HG03442 (cell line): ENCODE data around the gene RNF148.

ENCODE experiments used
- ATAC-seq: cut with Tn5 transposase; IDR thresholded peaks from one replicate; pipeline ENCODE4 v1.9.1; 2021; ENCODE audit warnings: mild to moderate bottlenecking, moderate library complexity; ENCODE audit not compliant: unreplicated experiment

The RNF148 gene, protein sequence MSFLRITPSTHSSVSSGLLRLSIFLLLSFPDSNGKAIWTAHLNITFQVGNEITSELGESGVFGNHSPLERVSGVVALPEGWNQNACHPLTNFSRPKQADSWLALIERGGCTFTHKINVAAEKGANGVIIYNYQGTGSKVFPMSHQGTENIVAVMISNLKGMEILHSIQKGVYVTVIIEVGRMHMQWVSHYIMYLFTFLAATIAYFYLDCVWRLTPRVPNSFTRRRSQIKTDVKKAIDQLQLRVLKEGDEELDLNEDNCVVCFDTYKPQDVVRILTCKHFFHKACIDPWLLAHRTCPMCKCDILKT

GRCh38 chr7:122702872-122703510 is at the start of gene RNF148:
TSS of gene RNF148 (minus strand) at chr7:122702922. CDS start at chr7:122702750, 172 bp downstream.
- no peak for ATAC-seq

GRCh38 chr7:122750389-122750788 is 47.7 kb upstream of the RNF148 start:
- ATAC-seq: no peak

DNA sequence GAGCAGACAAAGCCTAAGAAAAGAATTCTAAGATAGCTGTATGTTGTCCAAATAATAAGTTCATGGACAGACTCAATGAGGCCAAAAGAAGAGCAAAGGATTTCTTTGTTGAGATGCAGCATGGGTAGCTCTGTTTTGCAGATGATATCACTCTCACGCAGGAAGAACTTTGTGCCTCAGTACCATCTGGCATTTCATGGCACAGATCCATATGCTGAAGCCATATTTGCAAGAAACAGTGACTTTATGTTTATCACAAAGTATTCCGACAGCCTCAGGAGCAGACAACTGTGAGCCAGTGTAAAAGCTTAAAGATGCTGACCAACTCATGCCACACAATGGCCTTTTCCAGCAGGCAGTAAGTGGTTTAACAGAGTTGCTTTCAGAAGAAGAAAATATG is 45.5 kb upstream of the RNF148 start:
- no peak for ATAC-seq

- no peak for ATAC-seq
These were observed 44.2 kb upstream of the RNF148 start for GRCh38 chr7:122746948-122747347.

- ATAC-seq: no peak
These were observed 40.5 kb upstream of the RNF148 start for GRCh38 chr7:122743211-122743610.

DNA sequence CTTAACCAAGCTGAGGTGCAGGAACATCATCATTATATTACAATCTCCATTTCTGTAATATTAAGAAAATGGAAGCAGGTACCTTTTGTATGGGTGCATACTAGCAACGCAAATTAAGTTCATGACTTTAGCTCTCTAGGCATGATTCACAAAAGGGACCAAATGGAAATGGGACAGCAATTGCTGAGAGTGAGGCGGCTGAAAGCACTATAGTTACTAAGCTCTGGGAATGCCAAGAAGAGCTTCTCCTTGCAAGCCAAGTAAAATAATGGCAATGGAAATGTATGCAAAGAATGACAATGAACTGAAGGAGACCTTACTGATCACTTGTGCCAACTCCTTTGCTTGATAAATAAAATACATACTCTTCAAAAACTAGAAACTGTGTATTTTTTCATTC is 36.2 kb upstream of the RNF148 start:
- ATAC-seq: no peak

DNA sequence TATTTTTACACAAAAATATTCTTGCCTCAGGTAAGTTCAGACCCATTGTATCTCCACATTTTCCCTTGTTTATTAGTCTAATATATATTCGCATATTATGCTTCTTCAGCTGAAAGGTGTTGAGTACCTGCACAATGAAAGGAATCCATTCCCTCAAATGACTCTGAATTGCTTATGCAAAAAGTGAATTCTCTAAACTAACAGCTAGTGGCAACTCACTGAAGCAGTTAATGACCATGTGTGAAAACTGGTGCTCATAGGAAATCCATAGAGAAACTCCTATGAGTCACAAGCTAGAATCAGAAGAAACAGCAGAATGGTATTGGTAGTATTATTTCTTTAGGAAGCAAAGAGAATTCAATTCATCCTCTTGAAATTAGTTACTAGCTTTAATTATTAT is 33.5 kb upstream of the RNF148 start:
- ATAC-seq: no peak

DNA sequence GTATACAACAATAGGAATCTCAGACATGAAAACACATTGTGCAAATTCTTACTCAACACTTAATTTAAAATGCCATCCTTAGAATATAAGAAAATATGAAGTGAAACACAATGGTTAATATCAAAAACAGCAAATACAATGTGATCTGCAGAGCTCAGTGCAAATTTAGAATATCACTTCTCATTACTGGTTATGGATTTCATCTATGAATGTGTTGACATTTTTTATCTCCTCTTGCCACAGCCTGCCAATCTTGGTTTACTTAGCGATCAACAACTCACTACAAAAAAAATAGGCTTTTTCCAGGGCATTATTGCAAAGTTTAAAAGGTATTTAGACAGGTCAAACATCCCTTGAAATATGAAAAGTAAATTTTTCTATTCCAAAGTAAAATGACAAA is 25.0 kb upstream of the RNF148 start:
- ATAC-seq: no peak

GRCh38 chr7:122727354-122727753 is 24.6 kb upstream of the RNF148 start:
- no peak for ATAC-seq

- ATAC-seq: no peak
These were observed 24.2 kb upstream of the RNF148 start for GRCh38 chr7:122726881-122727280.

DNA sequence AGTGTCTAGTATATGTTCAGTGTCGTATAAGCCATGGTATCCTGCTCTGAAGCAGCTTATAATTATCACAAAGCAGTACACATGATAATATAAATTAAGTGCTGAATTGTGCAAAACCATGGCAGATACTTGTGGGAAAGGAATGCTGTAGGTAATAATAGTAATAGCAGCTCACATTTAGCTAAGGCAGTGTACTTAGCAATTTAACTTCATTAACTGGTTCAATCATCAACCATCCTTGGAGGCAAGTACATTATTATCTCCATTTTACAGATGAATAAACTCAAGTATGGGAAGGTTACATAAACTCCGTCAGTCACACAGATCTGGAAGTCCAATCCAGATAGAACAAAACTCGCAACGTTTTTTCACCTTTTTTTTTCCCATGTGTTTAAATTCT is 21.6 kb upstream of the RNF148 start:
- no peak for ATAC-seq

DNA sequence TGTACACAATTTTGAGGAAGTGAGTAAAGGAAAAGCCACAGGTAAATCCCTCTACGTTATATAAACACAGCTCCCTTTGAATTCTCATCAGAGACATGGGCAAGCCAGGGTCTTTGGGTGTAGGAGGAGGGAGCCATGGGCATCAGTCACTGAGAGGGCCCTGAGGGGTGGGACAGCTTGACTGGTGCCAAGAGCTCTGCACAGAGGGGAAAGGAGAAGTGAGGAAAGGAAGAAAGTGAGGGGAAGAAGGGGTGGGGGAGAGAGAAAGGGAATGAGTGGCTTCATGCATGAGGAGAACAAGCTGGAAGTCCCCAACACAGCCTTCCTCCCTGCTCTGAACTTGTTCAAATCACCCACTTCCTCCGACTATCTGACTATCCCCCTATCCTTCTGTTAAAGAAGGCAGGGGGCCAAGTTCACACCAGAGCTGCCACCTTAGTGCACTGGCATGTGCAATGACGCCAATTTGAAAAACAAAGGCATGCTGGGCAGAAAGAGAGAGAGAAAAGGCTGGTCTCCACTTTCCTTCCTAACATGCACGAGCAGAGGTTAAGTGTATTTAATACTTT is 16.4 kb upstream of the RNF148 start:
- ATAC-seq: no peak

DNA sequence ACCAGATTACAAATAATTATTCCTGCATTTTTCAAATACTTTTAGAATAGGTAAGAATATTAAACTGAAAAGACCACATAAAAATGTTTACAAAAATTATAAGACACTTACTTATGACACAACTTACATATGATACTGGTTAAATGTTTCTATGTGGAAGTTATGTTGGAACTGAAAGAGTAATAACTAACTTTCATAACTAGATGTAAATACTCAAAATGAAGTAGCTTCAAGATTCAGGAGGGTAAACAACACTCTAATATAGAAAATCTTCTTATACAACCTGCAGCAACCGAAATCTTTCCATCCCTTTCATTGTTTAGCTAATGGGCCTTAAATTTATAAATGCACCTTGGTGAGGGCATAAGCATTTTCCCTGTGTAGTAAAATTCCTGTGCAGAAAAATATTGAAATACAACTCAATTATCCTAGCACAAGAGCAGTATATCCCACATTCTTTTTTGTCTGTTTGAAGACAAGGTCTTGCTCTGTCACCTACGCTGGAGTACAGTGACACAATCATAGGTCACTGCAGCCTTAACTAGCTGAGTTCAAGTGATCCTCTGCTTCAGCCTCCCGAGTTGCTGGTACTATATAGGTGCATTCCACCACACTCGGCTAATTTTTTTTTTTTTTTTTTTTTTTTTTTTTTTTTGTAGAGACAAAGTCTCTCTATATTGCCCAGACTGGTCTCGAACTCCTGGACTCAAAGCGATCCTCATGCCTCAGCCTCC is 14.8 kb upstream of the RNF148 start:
- no peak for ATAC-seq

GRCh38 chr7:122715183-122715582 is 12.5 kb upstream of the RNF148 start:
- ATAC-seq: no peak

DNA sequence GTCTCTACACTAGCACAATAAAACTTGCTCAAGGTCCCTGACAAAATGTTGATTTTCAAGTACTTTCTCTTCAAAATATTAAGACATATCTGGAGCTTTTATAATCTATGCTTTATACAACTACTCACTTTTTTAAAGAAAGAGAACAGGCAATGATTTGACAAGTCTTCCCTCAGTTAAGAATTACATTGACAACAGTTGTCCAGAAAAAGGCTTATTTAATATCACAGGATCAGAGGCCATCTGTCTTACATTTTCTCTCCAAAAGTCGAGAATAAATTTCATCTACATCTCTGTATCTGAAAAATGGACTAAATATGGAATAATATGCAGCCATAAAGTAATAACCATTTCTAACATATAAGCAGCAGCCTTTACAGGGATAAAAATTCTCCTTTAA is 8.2 kb upstream of the RNF148 start:
- no peak for ATAC-seq

DNA sequence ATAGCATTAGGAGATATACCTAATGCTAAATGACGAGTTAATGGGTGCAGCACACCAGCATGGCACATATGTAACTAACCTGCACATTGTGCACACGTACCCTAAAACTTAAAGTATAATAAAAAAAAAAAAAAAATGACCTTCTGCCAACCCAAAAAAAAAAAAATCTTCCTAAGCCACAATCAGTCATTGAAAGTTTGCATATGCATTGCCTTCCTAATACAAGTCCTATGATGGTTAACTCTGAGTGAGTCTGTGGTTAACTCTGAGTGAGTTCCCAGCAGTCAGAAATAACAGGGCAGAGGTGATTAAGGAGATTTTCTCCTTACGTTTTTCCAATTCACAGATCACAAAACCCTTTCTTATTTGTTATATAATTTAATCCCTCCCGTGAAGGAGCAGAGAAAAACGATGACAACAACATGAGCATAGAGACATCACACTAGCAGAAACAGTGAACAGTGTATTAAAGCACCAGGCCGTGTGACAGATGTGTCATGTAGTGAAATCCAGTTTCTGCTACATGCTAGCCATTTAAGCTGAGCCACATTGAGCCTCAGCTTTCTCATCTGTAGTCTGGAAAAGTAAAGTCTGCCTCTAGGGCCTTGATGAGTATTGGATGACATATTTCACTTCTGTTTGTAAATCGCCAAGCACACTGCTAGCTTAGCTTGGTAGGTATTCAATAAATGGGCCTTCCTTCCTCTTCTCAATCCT is 7.4 kb upstream of the RNF148 start:
- no peak for ATAC-seq

- no peak for ATAC-seq
These were observed 4.1 kb upstream of the RNF148 start for GRCh38 chr7:122706836-122707235.

GRCh38 chr7:122699017-122699416 is 3.7 kb downstream of the RNF148 start, which contains the start of gene RNF133:
TSS of gene RNF133 (minus strand) at chr7:122699117. CDS start at chr7:122698918, 199 bp downstream.
- no peak for ATAC-seq

- ATAC-seq: no peak
These were observed 6.9 kb downstream of the RNF148 start for GRCh38 chr7:122695816-122696215.

- ATAC-seq: no peak
These were observed 8.0 kb downstream of the RNF148 start for GRCh38 chr7:122694697-122695096.

GRCh38 chr7:122692769-122693309 is 9.9 kb downstream of the RNF148 start:
- ATAC-seq: no peak
